CD4-positive, alpha-beta T cell treated with Interleukin-17A for 4 hours (primary cell): ENCODE data around the gene MED27.
"Not testable (repeated sequence)": the region's sequence is repeated elsewhere in the genome, so short reads cannot be mapped to it uniquely, and the experiment has no call there.

Source experiments
- DNase-seq: peaks from one replicate; pipeline ENCODE4 v3.0.0-alpha.2; 2020; ENCODE audit warnings: mixed read lengths

MED27 gene

GRCh38 chr9:132014218-132014805 lies 65.4 kb downstream of the MED27 start:
- DNase-seq = no peak

GRCh38 chr9:132012704-132013357 lies 66.8 kb downstream of the MED27 start:
- DNase-seq = no peak

GRCh38 chr9:132011896-132012295 lies 67.8 kb downstream of the MED27 start:
- DNase-seq = no peak

GRCh38 chr9:132011309-132011708 lies 68.4 kb downstream of the MED27 start:
- DNase-seq = no peak

- DNase-seq = not testable (repeated sequence)
These were observed 69.5 kb downstream of the MED27 start for GRCh38 chr9:132010201-132010600.

GRCh38 chr9:132008855-132009812 lies 70.5 kb downstream of the MED27 start:
- no peak for DNase-seq

GRCh38 chr9:132008184-132008803 lies 71.4 kb downstream of the MED27 start:
- DNase-seq = no peak

GRCh38 chr9:132007371-132008025 lies 72.2 kb downstream of the MED27 start:
- no peak for DNase-seq

- no peak for DNase-seq
These were observed 72.8 kb downstream of the MED27 start for GRCh38 chr9:132006677-132007370.

- no peak for DNase-seq
These were observed 73.8 kb downstream of the MED27 start for GRCh38 chr9:132005899-132006298.

- DNase-seq = no peak
These were observed 75.3 kb downstream of the MED27 start for GRCh38 chr9:132004323-132004722.

- DNase-seq = no peak
These were observed 75.8 kb downstream of the MED27 start for GRCh38 chr9:132003896-132004295.

GRCh38 chr9:132003319-132003704 lies 76.4 kb downstream of the MED27 start:
- no peak for DNase-seq

GRCh38 chr9:132002643-132003318 lies 76.9 kb downstream of the MED27 start:
- DNase-seq = no peak

GRCh38 chr9:132001567-132001966 lies 78.1 kb downstream of the MED27 start:
- DNase-seq = no peak

GRCh38 chr9:132000659-132001058 lies 79.0 kb downstream of the MED27 start:
- DNase-seq = no peak

- DNase-seq = no peak
These were observed 79.7 kb downstream of the MED27 start for GRCh38 chr9:131999692-132000551.

GRCh38 chr9:131997779-131998178 lies 81.9 kb downstream of the MED27 start:
- DNase-seq = no peak

- DNase-seq = no peak
These were observed 82.6 kb downstream of the MED27 start for GRCh38 chr9:131997076-131997475.

- DNase-seq = no peak
These were observed 84.3 kb downstream of the MED27 start for GRCh38 chr9:131995382-131995781.
